CD4-positive, alpha-beta T cell treated with Interleukin-6 at 100 ng/mL for 8 hours (primary cell): ENCODE results near the gene RHAG.

Experiments
- DNase-seq: peaks from one replicate; pipeline ENCODE4 v3.0.0-alpha.2; 2020; ENCODE audit warnings: mixed read lengths, low spot score

Gene RHAG

GRCh38 chr6:49564552-49564951, 72.1 kb downstream of the RHAG start:
- DNase-seq = no peak

GRCh38 chr6:49563006-49563886, 73.4 kb downstream of the RHAG start:
- DNase-seq = no peak

GRCh38 chr6:49558238-49558637, 78.4 kb downstream of the RHAG start:
- DNase-seq = no peak

DNA sequence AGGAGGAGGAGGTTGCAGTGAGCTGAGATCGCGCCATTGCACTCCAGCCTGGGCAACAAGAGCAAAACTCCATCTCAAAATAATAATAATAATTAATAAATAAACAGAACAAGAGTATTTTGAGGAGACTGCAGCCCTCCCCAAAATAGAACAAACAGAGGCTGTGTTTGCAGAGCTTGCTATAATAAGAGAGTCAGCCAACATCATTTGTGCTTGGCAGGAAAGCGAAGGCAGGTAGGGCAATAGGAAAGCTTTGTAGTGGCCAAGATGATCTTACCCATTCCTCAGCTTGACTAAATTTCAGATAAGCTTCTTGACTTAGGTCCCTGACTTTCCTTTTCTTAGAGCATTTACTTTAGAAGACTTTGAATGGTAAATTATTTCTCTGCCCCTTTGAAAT, 79.5 kb downstream of the RHAG start:
- no peak for DNase-seq

GRCh38 chr6:49556429-49556837, 80.2 kb downstream of the RHAG start:
- no peak for DNase-seq

DNA sequence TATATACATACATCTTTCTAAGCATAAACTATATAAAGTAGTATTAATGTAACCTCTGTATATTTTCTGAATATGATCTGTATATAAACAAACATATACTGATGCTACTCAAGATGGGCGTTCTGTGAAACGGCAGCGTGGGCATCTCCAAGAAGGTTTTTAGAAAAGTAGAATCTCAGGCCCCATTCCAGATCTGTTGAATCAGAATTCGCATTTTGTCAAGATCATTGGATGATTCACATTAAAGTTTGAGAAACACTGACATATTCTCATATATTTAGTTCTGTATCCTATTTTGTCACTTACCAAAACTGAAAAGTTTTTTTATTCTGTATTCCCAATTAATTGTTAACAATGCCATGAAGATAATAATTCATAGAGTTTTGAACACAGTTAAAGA, 80.7 kb downstream of the RHAG start:
- no peak for DNase-seq
